Stimulated activated naive CD8-positive, alpha-beta T cell treated with anti-CD3 and anti-CD28 coated beads, Interleukin-15, Interleukin-2, amounts not matched to agents 100 ng/mL and 50 ng/mL, for 24 hours (primary cell): ENCODE measurements around the gene TAF3.

ENCODE experiments used
- H3K27ac Mint-ChIP-seq: one replicate; pipeline ENCODE4 v1.8.0; 2021; ENCODE audit warnings: mild to moderate bottlenecking, mixed read lengths
- H3K27me3 Mint-ChIP-seq: one replicate; pipeline ENCODE4 v1.8.0; 2021; ENCODE audit warnings: mixed read lengths
- H3K36me3 Mint-ChIP-seq: one replicate; pipeline ENCODE4 v1.8.0; 2021; ENCODE audit warnings: low read depth, mixed read lengths
- H3K4me1 Mint-ChIP-seq: one replicate; pipeline ENCODE4 v1.8.0; 2021; ENCODE audit warnings: low read depth, mixed read lengths
- H3K4me3 Mint-ChIP-seq: one replicate; pipeline ENCODE4 v1.8.0; 2021; ENCODE audit warnings: mild to moderate bottlenecking, mixed read lengths
- H3K9me3 Mint-ChIP-seq: one replicate; pipeline ENCODE4 v1.8.0; 2021; ENCODE audit warnings: mixed read lengths

The TAF3 gene

DNA sequence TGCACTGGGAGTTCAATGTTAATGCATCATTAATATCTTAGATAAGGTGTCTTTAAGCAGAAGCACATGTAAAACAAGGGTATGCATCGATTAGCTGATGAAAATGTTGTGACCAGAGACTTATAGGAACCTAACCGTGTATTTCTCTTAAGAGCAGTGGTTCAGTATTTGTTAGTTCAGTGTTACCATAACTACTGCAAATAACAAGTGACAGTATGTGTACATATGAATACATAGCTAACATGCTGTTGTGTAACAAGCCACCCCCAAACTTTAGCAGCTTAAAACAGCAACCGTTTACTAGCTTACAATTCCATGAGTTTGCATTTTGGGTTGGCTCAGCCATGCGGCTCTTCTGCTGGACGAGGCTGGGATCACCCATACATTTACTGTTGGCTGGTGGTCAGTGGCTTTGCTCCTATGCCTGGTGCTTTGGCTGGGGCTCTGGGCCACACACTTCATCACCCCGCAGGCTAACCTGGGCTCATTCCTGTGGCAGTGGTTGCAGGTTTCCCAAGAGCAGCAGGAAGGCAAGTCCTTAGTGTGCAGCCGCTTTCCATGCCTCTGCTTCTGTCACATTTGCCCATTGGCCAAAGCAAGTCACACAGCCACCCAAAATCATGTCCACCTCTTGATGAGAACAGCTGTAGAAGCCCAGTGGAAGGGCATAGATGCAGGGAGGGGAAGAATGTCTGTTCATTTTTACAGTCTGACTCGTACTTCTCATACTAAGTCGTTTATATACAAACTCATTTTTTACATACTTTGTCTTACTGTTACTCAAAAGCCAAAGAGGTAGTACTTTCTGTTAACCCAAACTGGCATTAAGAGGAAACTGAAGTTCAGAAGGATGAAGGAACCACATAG lies 132.9 kb downstream of the TAF3 start:
- H3K27ac Mint-ChIP-seq: no peak overlapping the region
- no peaks in the 10 kb centered on the region for H3K27me3 Mint-ChIP-seq
- peaks cover 16% of the 10 kb centered on the region for H3K36me3 Mint-ChIP-seq
- H3K4me1 Mint-ChIP-seq: peaks cover 18% of the 10 kb centered on the region
- no peaks in the 10 kb centered on the region for H3K9me3 Mint-ChIP-seq
- H3K4me3 Mint-ChIP-seq: no peak overlapping the region

GRCh38 chr10:7952266-7952665 lies 134.0 kb downstream of the TAF3 start:
- Mint-ChIP-seq H3K27me3 (no peaks in the 10 kb centered on the region), H3K4me3 (no peak overlapping the region), H3K9me3 (no peaks in the 10 kb centered on the region), H3K27ac (no peak overlapping the region), H3K36me3 (peaks cover 12% of the 10 kb centered on the region), H3K4me1 (peaks cover 26% of the 10 kb centered on the region)

- peaks cover 22% of the 10 kb centered on the region for H3K4me1 Mint-ChIP-seq
- H3K27me3 Mint-ChIP-seq: no peaks in the 10 kb centered on the region
- no peaks in the 10 kb centered on the region for H3K9me3 Mint-ChIP-seq
- no peak overlapping the region for H3K4me3 Mint-ChIP-seq
- no peak overlapping the region for H3K27ac Mint-ChIP-seq
- H3K36me3 Mint-ChIP-seq: peaks cover 7% of the 10 kb centered on the region
Measured at GRCh38 chr10:7953447-7953846, 135.1 kb downstream of the TAF3 start.

DNA sequence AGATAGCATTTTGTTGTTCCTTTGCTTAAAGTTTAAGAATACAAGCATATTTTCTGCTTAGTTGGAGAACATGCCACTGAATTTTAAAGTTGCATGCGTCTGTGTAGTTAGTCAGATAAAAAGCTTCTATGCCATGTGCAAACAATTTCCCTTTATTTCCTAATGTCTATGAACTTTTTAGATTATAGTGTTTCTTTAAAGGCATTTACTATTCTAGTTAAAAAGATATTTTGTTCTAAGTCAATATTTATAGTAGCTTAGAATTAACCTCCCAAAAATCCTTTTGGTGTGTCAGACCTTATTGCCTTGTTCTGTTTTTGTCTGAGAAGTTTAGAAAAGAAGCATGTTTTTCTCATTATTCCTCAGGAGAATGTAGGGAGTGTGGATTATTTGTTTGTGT lies 137.1 kb downstream of the TAF3 start:
- peaks cover 14% of the 10 kb centered on the region for H3K4me1 Mint-ChIP-seq
- no peaks in the 10 kb centered on the region for H3K9me3 Mint-ChIP-seq
- H3K27me3 Mint-ChIP-seq: no peaks in the 10 kb centered on the region
- H3K27ac Mint-ChIP-seq: peak overlapping the region; percentile 17
- peaks cover 7% of the 10 kb centered on the region for H3K36me3 Mint-ChIP-seq
- no peak overlapping the region for H3K4me3 Mint-ChIP-seq

- Mint-ChIP-seq H3K4me1 (peaks cover 12% of the 10 kb centered on the region), H3K4me3 (no peak overlapping the region), H3K27me3 (no peaks in the 10 kb centered on the region), H3K27ac (no peak overlapping the region), H3K9me3 (no peaks in the 10 kb centered on the region), H3K36me3 (peaks cover 7% of the 10 kb centered on the region)
Measured at GRCh38 chr10:7956508-7956907, 138.2 kb downstream of the TAF3 start.

GRCh38 chr10:7957591-7957990 lies 139.3 kb downstream of the TAF3 start:
- Mint-ChIP-seq H3K36me3 (peaks cover 7% of the 10 kb centered on the region), H3K9me3 (no peaks in the 10 kb centered on the region), H3K27ac (no peak overlapping the region), H3K4me1 (peaks cover 12% of the 10 kb centered on the region), H3K4me3 (no peak overlapping the region), H3K27me3 (no peaks in the 10 kb centered on the region)

DNA sequence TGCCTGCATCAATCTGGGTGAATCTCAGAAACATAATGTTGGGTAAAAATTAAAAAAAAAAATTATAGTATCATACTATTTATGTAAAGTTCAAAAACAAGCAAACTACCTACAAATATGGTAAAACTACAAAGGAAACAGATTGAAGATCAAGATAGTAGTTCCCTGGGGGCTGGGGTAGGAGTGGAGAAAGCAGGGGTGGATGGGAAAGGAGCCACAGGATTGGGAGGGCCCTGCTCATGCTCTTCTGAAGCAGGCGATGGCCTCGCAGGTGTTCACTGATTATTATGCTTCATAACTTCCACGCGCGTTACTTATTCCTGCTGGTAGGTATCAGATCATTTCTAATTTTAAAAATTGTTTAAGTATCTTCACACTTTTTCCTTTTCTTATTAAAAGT lies 140.1 kb downstream of the TAF3 start:
- no peaks in the 10 kb centered on the region for H3K9me3 Mint-ChIP-seq
- peaks cover 2% of the 10 kb centered on the region for H3K36me3 Mint-ChIP-seq
- H3K27ac Mint-ChIP-seq: no peak overlapping the region
- H3K27me3 Mint-ChIP-seq: no peaks in the 10 kb centered on the region
- H3K4me1 Mint-ChIP-seq: peaks cover 12% of the 10 kb centered on the region
- H3K4me3 Mint-ChIP-seq: no peak overlapping the region

- Mint-ChIP-seq H3K27ac (no peak overlapping the region), H3K27me3 (no peaks in the 10 kb centered on the region), H3K4me3 (no peak overlapping the region), H3K36me3 (no peaks in the 10 kb centered on the region), H3K9me3 (no peaks in the 10 kb centered on the region), H3K4me1 (peaks cover 12% of the 10 kb centered on the region)
Measured at GRCh38 chr10:7960108-7960507, 141.8 kb downstream of the TAF3 start.

DNA sequence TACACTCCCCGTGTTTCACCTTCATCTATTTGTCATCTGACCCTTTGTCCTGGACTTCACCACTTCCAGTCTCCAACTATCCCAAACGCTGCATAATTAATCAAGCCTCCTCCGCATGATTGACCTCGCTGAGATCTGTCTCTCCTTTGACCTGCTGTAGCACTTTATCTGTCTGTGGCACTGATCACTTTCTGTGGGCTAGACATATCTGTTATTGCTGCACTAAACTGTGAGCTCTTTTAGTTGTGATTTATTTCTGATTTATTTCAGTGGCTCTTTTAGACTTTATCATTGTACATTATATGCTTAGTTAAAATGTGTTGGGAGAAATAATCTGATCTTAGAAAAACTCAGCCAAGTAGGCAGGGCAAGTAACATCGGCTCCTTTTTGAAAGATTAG lies 144.3 kb downstream of the TAF3 start:
- Mint-ChIP-seq H3K36me3 (peaks cover 8% of the 10 kb centered on the region), H3K4me1 (no peaks in the 10 kb centered on the region), H3K27me3 (no peaks in the 10 kb centered on the region), H3K27ac (no peak overlapping the region), H3K9me3 (no peaks in the 10 kb centered on the region), H3K4me3 (no peak overlapping the region)

- H3K4me3 Mint-ChIP-seq: no peak overlapping the region
- no peak overlapping the region for H3K27ac Mint-ChIP-seq
- peaks cover 23% of the 10 kb centered on the region for H3K36me3 Mint-ChIP-seq
- no peaks in the 10 kb centered on the region for H3K4me1 Mint-ChIP-seq
- no peaks in the 10 kb centered on the region for H3K27me3 Mint-ChIP-seq
- no peaks in the 10 kb centered on the region for H3K9me3 Mint-ChIP-seq
Measured at GRCh38 chr10:7965457-7965856, 147.2 kb downstream of the TAF3 start.

DNA sequence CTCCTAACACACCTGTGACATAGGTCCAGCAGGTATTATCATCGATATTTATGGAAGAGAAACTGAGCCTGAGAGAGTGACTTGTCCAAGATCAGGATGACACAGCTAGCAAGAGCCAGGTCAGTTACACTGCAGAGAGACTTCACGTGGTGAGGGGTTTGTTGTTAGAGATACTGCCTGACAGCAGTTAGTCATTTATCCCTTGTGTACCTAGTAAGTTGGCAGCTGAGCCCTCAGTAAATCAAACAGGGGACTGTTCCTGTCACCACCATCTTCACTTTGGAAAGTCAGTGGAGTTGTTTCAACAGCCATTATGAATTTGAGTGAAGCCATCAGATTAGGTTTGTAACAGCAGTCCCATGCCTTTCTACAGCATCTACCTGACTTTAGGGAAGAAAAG lies 148.7 kb downstream of the TAF3 start:
- no peak overlapping the region for H3K4me3 Mint-ChIP-seq

GRCh38 chr10:7968510-7969112 lies 150.3 kb downstream of the TAF3 start:
- Mint-ChIP-seq H3K4me1 (no peaks in the 10 kb centered on the region), H3K9me3 (no peaks in the 10 kb centered on the region), H3K36me3 (peaks cover 28% of the 10 kb centered on the region), H3K27me3 (no peaks in the 10 kb centered on the region), H3K27ac (no peak overlapping the region), H3K4me3 (no peak overlapping the region)

More for the DNA sequence above, 148.7 kb downstream of the TAF3 start:
- no peak overlapping the region for H3K27ac Mint-ChIP-seq
- H3K4me1 Mint-ChIP-seq: no peaks in the 10 kb centered on the region
- H3K27me3 Mint-ChIP-seq: no peaks in the 10 kb centered on the region
- H3K36me3 Mint-ChIP-seq: peaks cover 26% of the 10 kb centered on the region
- no peaks in the 10 kb centered on the region for H3K9me3 Mint-ChIP-seq

DNA sequence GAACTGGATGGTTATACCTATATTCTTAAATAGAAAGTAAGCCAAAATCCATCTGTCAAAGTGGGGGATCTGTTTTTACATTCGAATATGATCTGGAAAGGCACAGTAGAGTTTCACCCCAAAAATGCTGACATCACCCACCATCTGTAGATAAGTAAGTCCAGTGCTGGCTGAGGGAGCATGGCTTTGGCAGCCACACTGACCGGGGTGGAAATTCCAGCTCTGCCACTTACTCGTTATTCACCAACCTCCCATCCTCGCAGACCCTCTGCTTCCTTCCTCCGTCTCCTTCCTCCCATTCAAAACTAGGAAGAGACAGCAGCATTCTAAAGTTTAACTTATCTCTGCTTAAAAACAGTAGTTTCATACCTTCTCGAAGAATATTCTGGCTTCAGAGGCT lies 151.3 kb downstream of the TAF3 start:
- H3K27ac Mint-ChIP-seq: no peak overlapping the region
- no peaks in the 10 kb centered on the region for H3K27me3 Mint-ChIP-seq
- no peaks in the 10 kb centered on the region for H3K9me3 Mint-ChIP-seq
- H3K4me3 Mint-ChIP-seq: no peak overlapping the region
- H3K4me1 Mint-ChIP-seq: no peaks in the 10 kb centered on the region
- H3K36me3 Mint-ChIP-seq: peaks cover 32% of the 10 kb centered on the region

DNA sequence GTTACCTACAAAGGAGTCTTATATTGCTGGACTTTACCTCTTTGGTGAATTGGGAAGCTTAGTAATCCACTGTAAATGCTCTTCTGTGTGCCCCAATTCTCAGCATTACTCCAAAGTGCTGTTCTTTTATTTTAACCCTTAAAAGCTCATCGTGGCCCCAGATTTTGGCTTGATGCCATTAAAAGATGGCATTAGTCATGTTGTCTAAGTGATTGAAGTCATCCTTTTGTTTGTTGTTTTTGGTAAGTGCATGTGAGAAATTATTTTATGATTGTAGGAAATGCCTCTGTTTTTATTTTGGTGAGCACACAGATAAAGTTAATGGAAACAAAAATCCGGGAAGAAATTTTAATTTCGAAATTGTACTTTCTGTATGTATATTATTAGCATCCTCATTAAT lies 153.6 kb downstream of the TAF3 start:
- no peak overlapping the region for H3K27ac Mint-ChIP-seq
- no peaks in the 10 kb centered on the region for H3K9me3 Mint-ChIP-seq
- no peaks in the 10 kb centered on the region for H3K4me1 Mint-ChIP-seq
- no peak overlapping the region for H3K4me3 Mint-ChIP-seq
- H3K27me3 Mint-ChIP-seq: no peaks in the 10 kb centered on the region
- peaks cover 41% of the 10 kb centered on the region for H3K36me3 Mint-ChIP-seq

GRCh38 chr10:7972367-7972766 lies 154.1 kb downstream of the TAF3 start:
- H3K4me1 Mint-ChIP-seq: no peaks in the 10 kb centered on the region
- H3K9me3 Mint-ChIP-seq: no peaks in the 10 kb centered on the region
- no peak overlapping the region for H3K4me3 Mint-ChIP-seq
- H3K27me3 Mint-ChIP-seq: no peaks in the 10 kb centered on the region
- H3K27ac Mint-ChIP-seq: no peak overlapping the region
- peaks cover 45% of the 10 kb centered on the region for H3K36me3 Mint-ChIP-seq

DNA sequence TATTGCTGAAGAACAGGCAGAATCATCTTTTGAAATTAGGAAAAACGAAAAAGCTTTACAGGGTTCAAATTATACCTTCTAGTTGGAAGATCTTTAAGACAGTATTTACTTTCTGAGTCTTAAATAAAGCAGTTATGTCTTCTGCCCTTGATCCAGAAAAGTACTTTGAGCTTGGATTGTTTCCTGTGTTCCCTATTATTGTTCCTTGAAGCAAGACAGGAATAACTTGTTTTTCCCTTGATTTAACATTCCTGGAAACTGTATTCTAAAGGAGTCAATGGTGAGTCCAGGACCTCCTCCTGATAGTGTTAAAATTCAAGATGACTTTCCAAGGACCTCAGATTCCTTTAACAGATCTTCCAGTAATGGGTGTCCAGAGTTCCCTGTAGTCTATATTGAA lies 161.9 kb downstream of the TAF3 start:
- Mint-ChIP-seq H3K36me3 (peaks cover 53% of the 10 kb centered on the region), H3K4me1 (no peaks in the 10 kb centered on the region), H3K4me3 (no peak overlapping the region), H3K9me3 (no peaks in the 10 kb centered on the region), H3K27ac (no peak overlapping the region), H3K27me3 (no peaks in the 10 kb centered on the region)
